KMS-11 (cell line): ENCODE measurements around the gene NAV2.

Experiments
- H2AFZ ChIP-seq: fragments of 200-600 bp; sonication (generic); 2 replicates; pipeline ENCODE4 v1.6.1; 2016; ENCODE audit warnings: antibody characterized with exemption, mixed run types, low read depth
- H3K27ac ChIP-seq: fragments of 200-600 bp; sonication (generic); 2 replicates; pipeline ENCODE4 v1.6.1; 2016; ENCODE audit warnings: mild to moderate bottlenecking, mixed run types
- H3K27me3 ChIP-seq: fragments of 200-600 bp; sonication (generic); 2 replicates; pipeline ENCODE4 v1.6.1; 2017; ENCODE audit warnings: mild to moderate bottlenecking, low read depth, mixed run types, moderate library complexity; ENCODE audit not compliant: insufficient read depth
- H3K36me3 ChIP-seq: fragments of 200-600 bp; sonication (generic); 2 replicates; pipeline ENCODE4 v1.6.1; 2017; ENCODE audit warnings: mild to moderate bottlenecking, mixed run types; ENCODE audit not compliant: insufficient read depth
- H3K4me1 ChIP-seq: fragments of 200-600 bp; sonication (generic); 2 replicates; pipeline ENCODE4 v1.6.1; 2016; ENCODE audit warnings: mild to moderate bottlenecking, low read depth, mixed run types; ENCODE audit not compliant: poor library complexity, severe bottlenecking
- H3K4me2 ChIP-seq: fragments of 200-600 bp; sonication (generic); 2 replicates; pipeline ENCODE4 v1.7.0; 2016; ENCODE audit warnings: mild to moderate bottlenecking, mixed run types
- H3K4me3 ChIP-seq: fragments of 200-600 bp; sonication (generic); IDR thresholded peaks from 2 replicates; pipeline ENCODE4 v1.6.1; 2017; ENCODE audit warnings: low read depth, low read length, mixed read lengths; ENCODE audit not compliant: insufficient read depth
- H3K79me2 ChIP-seq: fragments of 200-600 bp; sonication (generic); 2 replicates; pipeline ENCODE4 v1.6.1; 2016; ENCODE audit warnings: low read depth, mixed run types; ENCODE audit not compliant: insufficient read depth
- H3K9ac ChIP-seq: fragments of 200-600 bp; sonication (generic); 2 replicates; pipeline ENCODE4 v1.6.1; 2016; ENCODE audit warnings: mild to moderate bottlenecking, mixed run types
- H4K20me1 ChIP-seq: fragments of 200-600 bp; sonication (generic); 2 replicates; pipeline ENCODE4 v1.6.1; 2016; ENCODE audit warnings: mild to moderate bottlenecking, mixed run types; ENCODE audit not compliant: insufficient read depth
- TF ChIP-seq, protein P1 (sequence below): fragments of 200-600 bp; sonication (generic); conservative IDR thresholded peaks from 2 replicates; pipeline ENCODE4 v1.6.1; 2017; ENCODE audit warnings: low read depth, mild to moderate bottlenecking, antibody characterized with exemption, low read length, moderate library complexity, mixed read lengths

NAV2 gene

DNA sequence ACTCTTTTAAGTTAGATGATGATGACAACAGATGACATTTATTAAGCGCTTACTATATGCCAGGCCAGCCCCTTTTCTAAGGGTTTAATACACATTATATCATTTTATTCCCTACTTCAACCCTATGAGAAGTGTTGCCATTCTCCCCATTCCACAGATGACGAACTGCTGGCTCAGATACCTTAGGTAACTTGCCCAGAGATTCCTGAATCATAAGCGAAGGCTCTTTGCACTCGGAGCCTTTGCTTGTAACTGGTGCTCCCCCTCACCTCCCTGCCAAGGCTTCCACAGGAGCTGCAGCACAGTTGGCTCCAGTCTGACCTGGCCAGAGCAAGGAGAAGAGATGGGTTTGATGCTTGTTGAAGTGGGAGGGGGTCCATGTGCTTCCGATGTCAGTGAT lies 404.7 kb downstream of the NAV2 start:
- H3K79me2 ChIP-seq: no peaks in the 10 kb centered on the region
- no peaks in the 10 kb centered on the region for H3K36me3 ChIP-seq
- no peak overlapping the region for H3K4me2 ChIP-seq

DNA sequence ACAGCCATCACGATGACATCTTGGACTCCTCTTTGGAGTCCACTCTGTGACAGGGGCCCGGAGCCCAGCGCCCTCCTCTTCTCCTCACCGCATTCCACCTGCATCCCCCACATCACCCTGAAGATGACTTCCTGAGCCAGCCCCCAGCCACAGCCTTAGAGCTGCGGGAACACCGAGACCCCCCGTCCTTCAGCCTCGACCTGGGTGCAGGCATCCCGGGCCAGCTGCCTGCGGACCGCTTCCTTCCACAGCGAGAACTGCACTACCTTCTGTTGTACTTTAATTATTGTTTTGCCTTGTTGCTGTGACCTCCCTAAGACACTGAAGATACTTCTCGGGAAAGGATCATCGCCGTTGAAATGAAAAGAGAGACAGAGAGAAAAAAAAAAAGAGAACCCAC lies 405.6 kb downstream of the NAV2 start:
- no peak overlapping the region for H3K4me3 ChIP-seq
- H3K4me2 ChIP-seq: no peak overlapping the region
- H3K79me2 ChIP-seq: no peaks in the 10 kb centered on the region
- no peaks in the 10 kb centered on the region for H4K20me1 ChIP-seq
- TF ChIP-seq, protein P1, sequence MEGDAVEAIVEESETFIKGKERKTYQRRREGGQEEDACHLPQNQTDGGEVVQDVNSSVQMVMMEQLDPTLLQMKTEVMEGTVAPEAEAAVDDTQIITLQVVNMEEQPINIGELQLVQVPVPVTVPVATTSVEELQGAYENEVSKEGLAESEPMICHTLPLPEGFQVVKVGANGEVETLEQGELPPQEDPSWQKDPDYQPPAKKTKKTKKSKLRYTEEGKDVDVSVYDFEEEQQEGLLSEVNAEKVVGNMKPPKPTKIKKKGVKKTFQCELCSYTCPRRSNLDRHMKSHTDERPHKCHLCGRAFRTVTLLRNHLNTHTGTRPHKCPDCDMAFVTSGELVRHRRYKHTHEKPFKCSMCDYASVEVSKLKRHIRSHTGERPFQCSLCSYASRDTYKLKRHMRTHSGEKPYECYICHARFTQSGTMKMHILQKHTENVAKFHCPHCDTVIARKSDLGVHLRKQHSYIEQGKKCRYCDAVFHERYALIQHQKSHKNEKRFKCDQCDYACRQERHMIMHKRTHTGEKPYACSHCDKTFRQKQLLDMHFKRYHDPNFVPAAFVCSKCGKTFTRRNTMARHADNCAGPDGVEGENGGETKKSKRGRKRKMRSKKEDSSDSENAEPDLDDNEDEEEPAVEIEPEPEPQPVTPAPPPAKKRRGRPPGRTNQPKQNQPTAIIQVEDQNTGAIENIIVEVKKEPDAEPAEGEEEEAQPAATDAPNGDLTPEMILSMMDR: no peak
- no peak overlapping the region for H3K9ac ChIP-seq
- H3K27me3 ChIP-seq: no peaks in the 10 kb centered on the region
- no peaks in the 10 kb centered on the region for H3K36me3 ChIP-seq
- no peak overlapping the region for H2AFZ ChIP-seq
- no peaks in the 10 kb centered on the region for H3K4me1 ChIP-seq
- no peak overlapping the region for H3K27ac ChIP-seq

More for the DNA sequence above, 404.7 kb downstream of the NAV2 start:
- H3K27ac ChIP-seq: no peak overlapping the region
- H4K20me1 ChIP-seq: no peaks in the 10 kb centered on the region
- H3K9ac ChIP-seq: no peak overlapping the region
- TF ChIP-seq, protein P1: no peak
- no peak overlapping the region for H2AFZ ChIP-seq
- H3K4me3 ChIP-seq: no peak overlapping the region
- no peaks in the 10 kb centered on the region for H3K27me3 ChIP-seq
- no peaks in the 10 kb centered on the region for H3K4me1 ChIP-seq

DNA sequence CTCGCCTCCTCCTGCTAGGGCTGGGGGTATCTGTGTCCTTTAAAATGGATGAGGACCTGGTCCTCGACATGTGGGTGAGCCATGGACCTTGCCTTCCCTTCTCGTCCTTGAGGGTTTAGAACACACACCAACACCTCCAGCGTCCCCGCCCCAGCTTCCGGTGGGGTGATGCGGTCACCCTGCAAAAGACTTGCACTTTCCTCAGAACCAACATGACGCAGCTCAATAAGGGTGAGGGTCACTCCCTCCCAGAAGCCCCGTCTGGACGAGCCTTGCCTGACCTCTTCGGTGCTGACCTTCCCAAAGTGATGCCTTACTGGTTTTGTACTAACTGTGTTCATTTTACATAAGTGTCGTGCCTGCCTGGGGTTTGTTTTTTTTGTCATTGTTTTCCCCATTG lies 406.7 kb downstream of the NAV2 start:
- TF ChIP-seq, protein P1: no peak
- no peak overlapping the region for H2AFZ ChIP-seq

DNA sequence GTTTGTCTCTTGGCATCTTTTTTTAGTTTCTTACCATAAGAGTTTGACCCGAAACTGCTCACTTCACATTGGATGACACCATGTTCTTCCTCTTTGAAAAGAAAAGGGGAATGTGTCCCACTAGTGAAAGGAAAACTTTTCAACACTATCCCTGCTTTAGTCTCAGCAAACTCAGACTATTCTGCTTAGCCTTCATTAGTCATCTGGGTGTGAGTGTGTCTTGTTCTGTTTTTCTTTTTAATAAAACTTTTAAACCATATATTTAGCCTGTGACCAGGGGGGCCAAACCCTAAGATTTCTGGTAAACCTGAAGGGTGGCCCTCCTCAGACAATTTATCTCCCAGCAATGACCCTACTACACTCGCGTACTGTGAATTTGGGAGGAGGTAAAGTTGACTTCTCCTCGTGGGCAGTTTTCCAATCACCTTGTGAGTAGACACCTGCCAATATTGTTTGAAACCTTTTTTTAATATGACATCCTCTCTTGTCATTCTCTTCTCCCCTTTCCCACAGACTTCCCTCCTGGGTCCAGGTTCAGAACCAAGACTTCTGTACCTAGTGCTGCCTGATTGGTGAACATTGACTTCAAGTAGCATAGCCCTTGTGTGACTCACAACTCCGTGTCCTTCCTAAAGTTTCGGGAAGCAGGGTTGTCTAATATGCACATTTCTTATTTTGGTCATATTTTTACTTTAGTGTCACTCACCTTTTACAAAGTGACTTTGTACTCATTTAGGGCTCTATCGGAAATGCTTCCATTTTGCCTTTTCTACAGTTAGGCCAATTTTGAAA lies 407.7 kb downstream of the NAV2 start:
- no peaks in the 10 kb centered on the region for H4K20me1 ChIP-seq
- H3K27ac ChIP-seq: no peak overlapping the region
- H2AFZ ChIP-seq: no peak overlapping the region
- H3K27me3 ChIP-seq: no peaks in the 10 kb centered on the region
- no peak overlapping the region for H3K4me3 ChIP-seq
- TF ChIP-seq, protein P1: no peak
- no peak overlapping the region for H3K9ac ChIP-seq
- no peaks in the 10 kb centered on the region for H3K79me2 ChIP-seq
- H3K36me3 ChIP-seq: no peaks in the 10 kb centered on the region
- no peaks in the 10 kb centered on the region for H3K4me1 ChIP-seq
- H3K4me2 ChIP-seq: no peak overlapping the region

More for the DNA sequence above, 406.7 kb downstream of the NAV2 start:
- no peaks in the 10 kb centered on the region for H3K79me2 ChIP-seq
- no peak overlapping the region for H3K27ac ChIP-seq
- H3K27me3 ChIP-seq: no peaks in the 10 kb centered on the region
- no peak overlapping the region for H3K9ac ChIP-seq
- no peaks in the 10 kb centered on the region for H3K4me1 ChIP-seq
- H3K4me2 ChIP-seq: no peak overlapping the region
- H3K36me3 ChIP-seq: no peaks in the 10 kb centered on the region
- H3K4me3 ChIP-seq: no peak overlapping the region
- H4K20me1 ChIP-seq: no peaks in the 10 kb centered on the region
